Ovary (tissue), 9 donors: ENCODE measurements around the gene TCEAL9. TPM values are rescaled to one million over a fixed set of nuclear protein-coding genes. Genes with fewer than 3 reads are reported as not detected.

Source experiments
- DNase-seq, 5 donors: peaks; one replicate each; pipeline ENCODE4 v3.0.0-alpha.2; 2019 to 2020
- H3K27ac ChIP-seq, 2 donors: fragments of 200-600 bp; one replicate each; pipeline versions ENCODE4 v1.5.1 to v1.8.0; 2019 to 2022
- H3K27me3 ChIP-seq: fragments of 200-600 bp; one replicate; pipeline ENCODE4 v1.8.0; 2022
- H3K36me3 ChIP-seq: fragments of 200-600 bp; sonication (generic); one replicate; pipeline ENCODE4 v1.5.1; 2019
- H3K4me1 ChIP-seq: one replicate; pipeline ENCODE4 v1.8.1; 2013; ENCODE audit warnings: mild to moderate bottlenecking, moderate library complexity; ENCODE audit not compliant: insufficient read depth
- H3K4me3 ChIP-seq: fragments of 200-600 bp; sonication (generic); one replicate; pipeline ENCODE4 v1.5.1; 2017
- H3K9me3 ChIP-seq, 2 donors: fragments of 200-600 bp in 1 of 2; sonication (generic) in 1 of 2; one replicate each; pipeline versions ENCODE4 v1.5.1 to v1.8.1; 2013 to 2019; ENCODE audit warnings: mild to moderate bottlenecking in 1 of 2, moderate library complexity in 1 of 2
- EP300 ChIP-seq: sonication (generic); formaldehyde crosslinking; IDR thresholded peaks from one replicate; pipeline ENCODE4 v1.6.1; 2017; ENCODE audit warnings: antibody characterized with exemption
- POLR2A ChIP-seq: fragments of 450-650 bp; IDR thresholded peaks from one replicate; pipeline ENCODE4 v1.6.1; 2017; ENCODE audit warnings: antibody characterized with exemption, mild to moderate bottlenecking, moderate library complexity
- WGBS, 3 donors: extraction: QIAGEN DNeasy Blood & Tissue Kit in 1 of 3; methylation state at CpG; one replicate each; pipeline versions ENCODE4 v1.1.5 to v1.1.7; 2013 to 2017; 5-methylcytosine and 5-hydroxymethylcytosine counted together
- intact Hi-C, 4 donors: fragments of 100-400 bp; cut with DNase I; formaldehyde crosslinking; loops; one replicate each; pipeline versions ENCODE4 v1.11.0 to v1.15.1; 2022 to 2023
- polyA plus RNA-seq, 2 donors: library from polyadenylated mRNA; stranded (reverse); fragments of 200-250 nt in 1 of 2; fragments of 350-450 nt in 1 of 2; fragmentation: Illumina TruSeq in 1 of 2; extraction: RNeasy Lipid Tissue Mini Kit (QIAGEN cat#74804) in 1 of 2; gene quantifications; one replicate each; pipeline ENCODE4 v1.2.3, GENCODE V29; 2013 to 2014
- total RNA-seq, 7 donors: library from RNA; depleted of rRNA in 2 of 7; stranded (reverse); fragments of >200 nt in 2 of 7; fragmentation: NEBNext Ultra II Directional in 3 of 7; extraction: Animal tissue kit (Norgen Biotek cat#: 25700) in 3 of 7; gene quantifications; one replicate each; pipeline versions ENCODE4 v1.1.0 to v1.2.4, GENCODE V29; 2016 to 2023
- TF ChIP-seq, protein P1 (sequence below), 3 donors: fragments of 450-650 bp in 2 of 3; fragments of 200-600 bp in 1 of 3; IDR thresholded peaks; one replicate each; pipeline versions ENCODE4 v1.5.1 to v1.8.0; 2016 to 2022; ENCODE audit warnings: antibody characterized with exemption in 3 of 3, mild to moderate bottlenecking in 1 of 3
- donor health status: DM: no; HTN: no; CAD: no; lungs with moderate emphysema.
- donor health status: DM: no; HTN: no; CAD: no.
- donor health status: Bipolar disorder and iron deficiency.
- donor health status: DM: yes; HTN: yes; CAD: no.
- donor health status: DM: no; HTN: no; CAD: no.
- donor health status: DM: yes; HTN: yes; CAD: no.

Gene TCEAL9
- total and polyA plus RNA-seq, 9 donors: 78.0 to 246 (median 172) TPM

GRCh38 chrX:103329991-103330390 lies 26.3 kb upstream of the TCEAL9 start, which contains the start of gene TCEAL7:
TSS of gene TCEAL7 (plus strand) at chrX:103330239. CDS start at chrX:103331404, 1,165 bp downstream.
- TF ChIP-seq POLR2A: peak; percentile 65
- TF ChIP-seq, protein P1, sequence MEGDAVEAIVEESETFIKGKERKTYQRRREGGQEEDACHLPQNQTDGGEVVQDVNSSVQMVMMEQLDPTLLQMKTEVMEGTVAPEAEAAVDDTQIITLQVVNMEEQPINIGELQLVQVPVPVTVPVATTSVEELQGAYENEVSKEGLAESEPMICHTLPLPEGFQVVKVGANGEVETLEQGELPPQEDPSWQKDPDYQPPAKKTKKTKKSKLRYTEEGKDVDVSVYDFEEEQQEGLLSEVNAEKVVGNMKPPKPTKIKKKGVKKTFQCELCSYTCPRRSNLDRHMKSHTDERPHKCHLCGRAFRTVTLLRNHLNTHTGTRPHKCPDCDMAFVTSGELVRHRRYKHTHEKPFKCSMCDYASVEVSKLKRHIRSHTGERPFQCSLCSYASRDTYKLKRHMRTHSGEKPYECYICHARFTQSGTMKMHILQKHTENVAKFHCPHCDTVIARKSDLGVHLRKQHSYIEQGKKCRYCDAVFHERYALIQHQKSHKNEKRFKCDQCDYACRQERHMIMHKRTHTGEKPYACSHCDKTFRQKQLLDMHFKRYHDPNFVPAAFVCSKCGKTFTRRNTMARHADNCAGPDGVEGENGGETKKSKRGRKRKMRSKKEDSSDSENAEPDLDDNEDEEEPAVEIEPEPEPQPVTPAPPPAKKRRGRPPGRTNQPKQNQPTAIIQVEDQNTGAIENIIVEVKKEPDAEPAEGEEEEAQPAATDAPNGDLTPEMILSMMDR (IDR thresholded peaks at IDR 0.05): no peak
- peak within 1 kb of the TSS; percentile 19 for H3K4me3 ChIP-seq
- peak within 1 kb of the TSS; percentile 11 to 68 for H3K27ac ChIP-seq
- WGBS, 3 donors: 24 to 32% (median 31%) methylated on average over 11 of the region's 11 CpGs
- H3K36me3 ChIP-seq: no peaks in the 10 kb centered on the region
- H3K27me3 ChIP-seq: no peaks in the 10 kb centered on the region
- DNase-seq: peak; percentile 53 to 72 (median 53)
- H3K4me1 ChIP-seq: no peaks in the 10 kb centered on the region
- no peaks in the 10 kb centered on the region for H3K9me3 ChIP-seq
- intact Hi-C loops: loop anchor here in 1 of 4 donors (10.0 kb wide), 1 partner anchor 135 kb away; no protein-coding TSS in a partner anchor

DNA sequence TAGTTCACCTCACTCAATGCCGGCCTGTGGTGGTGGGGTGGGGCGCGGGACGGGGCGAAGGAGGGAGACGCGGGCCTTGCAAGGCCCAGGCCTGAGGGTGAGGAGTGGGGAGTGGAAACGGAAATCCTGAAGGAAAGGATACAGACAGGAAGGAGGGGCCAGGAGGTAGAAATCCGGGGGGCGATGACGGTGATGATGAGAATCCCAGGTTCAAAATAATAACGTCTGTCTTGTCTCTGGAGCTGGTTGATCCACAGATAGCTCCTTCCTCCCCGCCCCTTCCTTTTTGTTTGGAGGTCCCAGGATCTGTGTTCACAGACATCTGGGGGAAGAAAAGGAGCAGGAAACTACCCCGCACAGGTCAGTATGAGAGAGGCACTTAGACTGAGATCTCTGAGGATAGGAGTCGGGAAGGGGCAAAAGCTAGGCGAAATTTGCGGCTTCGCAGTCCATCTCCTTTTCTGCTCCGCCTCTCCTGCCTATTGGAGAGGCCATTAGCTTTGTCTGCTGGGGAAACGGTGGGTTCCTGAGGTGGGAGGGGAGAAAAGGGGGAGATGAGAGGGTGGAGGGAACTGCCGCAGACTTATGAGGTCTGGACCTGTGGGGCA lies 25.5 kb upstream of the TCEAL9 start:
- no peaks in the 10 kb centered on the region for H3K9me3 ChIP-seq
- H3K4me1 ChIP-seq: no peaks in the 10 kb centered on the region
- no peak for TF ChIP-seq EP300
- H3K36me3 ChIP-seq: no peaks in the 10 kb centered on the region
- 27 to 36% (median 33%) methylated on average over 21 of the region's 21 CpGs for WGBS, 3 donors
- peak in 2 of 5 donors; percentile 29 to 33 for DNase-seq
- intact Hi-C loops: loop anchor here in 1 of 4 donors (10.0 kb wide), 1 partner anchor 134 kb away; no protein-coding TSS in a partner anchor
- H3K27ac ChIP-seq: peak overlapping the region; percentile 11 to 68
- no peaks in the 10 kb centered on the region for H3K27me3 ChIP-seq
- H3K4me3 ChIP-seq: peak overlapping the region; percentile 19

DNA sequence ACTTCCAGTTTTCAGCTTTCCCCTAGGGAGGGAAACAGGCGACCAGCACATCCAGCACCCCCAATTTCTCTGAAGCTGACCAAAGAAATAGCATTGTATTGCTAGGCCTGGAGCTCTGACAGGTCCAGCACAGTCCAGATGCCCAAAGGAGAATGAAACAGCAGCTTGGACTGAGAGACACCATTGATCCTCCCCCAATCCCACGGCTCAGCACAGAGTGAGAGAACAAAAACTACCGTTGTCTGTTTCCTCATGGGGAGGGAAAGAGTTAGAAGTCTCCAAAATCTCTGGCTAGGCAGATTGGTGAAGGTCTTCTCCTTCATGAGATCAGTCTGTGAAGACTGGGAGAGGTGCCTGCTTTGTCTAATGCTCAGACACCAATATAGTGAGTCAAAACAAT lies 17.6 kb upstream of the TCEAL9 start:
- H3K27me3 ChIP-seq: no peaks in the 10 kb centered on the region
- WGBS, 3 donors: 33 to 57% (median 49%) methylated on average over 3 of the region's 3 CpGs
- no peak for DNase-seq
- intact Hi-C loops: loop anchor here in 1 of 4 donors (10.0 kb wide), 1 partner anchor 126 kb away; no protein-coding TSS in a partner anchor
- H3K27ac ChIP-seq: no peak overlapping the region
- TF ChIP-seq POLR2A (no peak), EP300 (no peak)
- TF ChIP-seq, protein P1 (IDR thresholded peaks at IDR 0.05): no peak
- H3K4me3 ChIP-seq: no peak overlapping the region
- no peaks in the 10 kb centered on the region for H3K9me3 ChIP-seq
- no peaks in the 10 kb centered on the region for H3K4me1 ChIP-seq
- H3K36me3 ChIP-seq: no peaks in the 10 kb centered on the region

GRCh38 chrX:103343105-103343504 lies 13.2 kb upstream of the TCEAL9 start:
- H3K4me3 ChIP-seq: no peak overlapping the region
- no peaks in the 10 kb centered on the region for H3K9me3 ChIP-seq
- no peaks in the 10 kb centered on the region for H3K27me3 ChIP-seq
- H3K4me1 ChIP-seq: no peaks in the 10 kb centered on the region
- DNase-seq: peak in 4 of 5 donors; percentile 41 to 77 (median 58)
- intact Hi-C loops: loop anchor here in 2 of 4 donors (5.0 kb wide), 2 partner anchors 119 to 124 kb away; no protein-coding TSS in a partner anchor
- H3K36me3 ChIP-seq: no peaks in the 10 kb centered on the region
- WGBS, 3 donors: 20 to 22% (median 20%) methylated on average over 2 of the region's 2 CpGs
- no peak overlapping the region for H3K27ac ChIP-seq
- TF ChIP-seq, protein P1 (IDR thresholded peaks at IDR 0.05): peak; percentile 15 to 72 (median 62)
- TF ChIP-seq POLR2A (no peak), EP300 (no peak)

DNA sequence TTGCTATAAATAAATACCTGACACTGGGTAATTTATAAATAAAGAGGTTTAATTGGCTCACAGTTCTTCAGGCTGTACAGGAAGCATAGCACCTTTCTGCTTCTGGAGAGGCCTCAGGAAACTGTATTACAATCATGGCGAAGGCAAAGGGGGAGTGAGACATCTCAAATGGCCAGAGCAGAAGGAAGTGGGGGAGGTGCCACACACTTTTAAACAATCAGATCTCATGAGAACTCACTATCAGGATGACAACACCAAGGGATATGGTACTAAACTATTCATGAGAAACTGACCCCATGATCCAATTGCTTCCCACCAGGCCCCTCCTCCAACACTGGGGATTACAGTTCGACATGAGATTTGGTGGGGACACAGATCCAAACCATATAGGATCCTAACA lies 11.7 kb upstream of the TCEAL9 start:
- TF ChIP-seq EP300: no peak
- TF ChIP-seq, protein P1 (IDR thresholded peaks at IDR 0.05): no peak
- TF ChIP-seq POLR2A: no peak
- H3K4me1 ChIP-seq: no peaks in the 10 kb centered on the region
- 51 to 66% (median 61%) methylated on average over 2 of the region's 2 CpGs for WGBS, 3 donors
- H3K36me3 ChIP-seq: no peaks in the 10 kb centered on the region
- H3K27me3 ChIP-seq: no peaks in the 10 kb centered on the region
- no peak overlapping the region for H3K4me3 ChIP-seq
- H3K9me3 ChIP-seq: no peaks in the 10 kb centered on the region
- no peak for DNase-seq
- no peak overlapping the region for H3K27ac ChIP-seq
- intact Hi-C loops: loop anchor here in 2 of 4 donors (5.0 kb wide), 2 partner anchors 118 to 123 kb away; no protein-coding TSS in a partner anchor
